Loucy (cell line): ENCODE results near the gene FDXACB1.
A peak's percentile ranks its signal among the peaks of the same experiment; 100 is the strongest.

ENCODE experiments used
- H2AFZ ChIP-seq: fragments of 200-600 bp; sonication (generic); 2 replicates; pipeline ENCODE4 v1.6.0; 2016; ENCODE audit warnings: antibody characterized with exemption, mild to moderate bottlenecking, low read length, moderate library complexity
- H3F3A ChIP-seq: fragments of 200-600 bp; 2 replicates; pipeline ENCODE4 v1.6.0; 2016; ENCODE audit warnings: antibody characterized with exemption, low read depth, mild to moderate bottlenecking
- H3K27me3 ChIP-seq: fragments of 200-600 bp; sonication (generic); 2 replicates; pipeline ENCODE4 v1.6.1; 2014; ENCODE audit warnings: low read length, mild to moderate bottlenecking; ENCODE audit not compliant: insufficient read depth, poor library complexity, severe bottlenecking
- H3K36me3 ChIP-seq: fragments of 200-600 bp; sonication (generic); 2 replicates; pipeline ENCODE4 v1.6.1; 2016; ENCODE audit warnings: low read length; ENCODE audit not compliant: insufficient read depth
- H3K4me1 ChIP-seq: fragments of 200-600 bp; sonication (generic); 2 replicates; pipeline ENCODE4 v1.5.1; 2014; ENCODE audit warnings: low read length, mild to moderate bottlenecking; ENCODE audit not compliant: insufficient read depth, poor library complexity, severe bottlenecking
- H3K4me2 ChIP-seq: fragments of 200-600 bp; sonication (generic); 2 replicates; pipeline ENCODE4 v1.6.0; 2014; ENCODE audit warnings: antibody characterized with exemption, low read length, low read depth, mild to moderate bottlenecking; ENCODE audit not compliant: poor library complexity, severe bottlenecking
- H3K4me3 ChIP-seq: fragments of 200-600 bp; sonication (generic); 2 replicates; pipeline ENCODE4 v1.5.1; 2014; ENCODE audit warnings: low read length, mild to moderate bottlenecking, mixed read lengths; ENCODE audit not compliant: poor library complexity, severe bottlenecking
- H3K79me2 ChIP-seq: fragments of 200-600 bp; sonication (generic); 2 replicates; pipeline ENCODE4 v1.6.1; 2014; ENCODE audit warnings: low read length; ENCODE audit not compliant: insufficient read depth
- H3K9ac ChIP-seq: fragments of 200-600 bp; sonication (generic); 2 replicates; pipeline ENCODE4 v1.6.0; 2014; ENCODE audit warnings: mild to moderate bottlenecking, low read depth, low read length, moderate library complexity; ENCODE audit not compliant: poor library complexity, severe bottlenecking
- H3K9me2 ChIP-seq: fragments of 200-600 bp; sonication (generic); replicated peaks from 2 replicates; pipeline ENCODE4 v1.6.1; 2016; ENCODE audit warnings: low read depth, low read length, mixed read lengths
- H3K9me3 ChIP-seq: fragments of 200-600 bp; sonication (generic); 2 replicates; pipeline ENCODE4 v1.6.1; 2014; ENCODE audit warnings: mild to moderate bottlenecking, antibody characterized with exemption, low read length, low read depth; ENCODE audit not compliant: insufficient read depth
- H4K20me1 ChIP-seq: fragments of 200-600 bp; sonication (generic); 2 replicates; pipeline ENCODE4 v1.6.0; 2014; ENCODE audit warnings: antibody characterized with exemption, low read length, mild to moderate bottlenecking; ENCODE audit not compliant: insufficient read depth, poor library complexity, severe bottlenecking
- CTCF ChIP-seq: fragments of 200-600 bp; sonication (generic); conservative IDR thresholded peaks from 2 replicates; pipeline ENCODE4 v1.5.1; 2014; ENCODE audit warnings: mild to moderate bottlenecking, antibody characterized with exemption, low read length
- EZH2phosphoT487 ChIP-seq: fragments of 200-600 bp; IDR thresholded peaks from 2 replicates; pipeline ENCODE4 v1.6.1; 2018; ENCODE audit warnings: antibody characterized with exemption, mild to moderate bottlenecking, moderate library complexity, borderline replicate concordance

FDXACB1 gene

GRCh38 chr11:111836162-111836561 is 42.8 kb downstream of the FDXACB1 start:
- Histone ChIP-seq H3K36me3 (peaks cover 30% of the 10 kb centered on the region), H3K9me2 (no peaks in the 10 kb centered on the region), H3K79me2 (no peaks in the 10 kb centered on the region), H3K4me2 (peak overlapping the region; percentile 62), H3K9me3 (no peaks in the 10 kb centered on the region), H2AFZ (no peak overlapping the region), H3K27me3 (no peaks in the 10 kb centered on the region), H3K4me1 (peaks cover 26% of the 10 kb centered on the region), H4K20me1 (no peaks in the 10 kb centered on the region), H3K9ac (no peak overlapping the region), H3F3A (peaks cover 4% of the 10 kb centered on the region; the same call in 1 of the 2 replicates), H3K4me3 (no peak overlapping the region)
- TF ChIP-seq CTCF (no peak), EZH2phosphoT487 (no peak)

GRCh38 chr11:111835665-111836064 is 43.3 kb downstream of the FDXACB1 start:
- peaks cover 30% of the 10 kb centered on the region for H3K36me3 ChIP-seq
- no peak overlapping the region for H3K4me3 ChIP-seq
- TF ChIP-seq CTCF (no peak), EZH2phosphoT487 (no peak)

GRCh38 chr11:111834432-111835163 is 44.4 kb downstream of the FDXACB1 start:
- Histone ChIP-seq H3K4me1 (peaks cover 26% of the 10 kb centered on the region), H3K27me3 (no peaks in the 10 kb centered on the region), H3K9ac (no peak overlapping the region), H3K9me3 (no peaks in the 10 kb centered on the region), H4K20me1 (no peaks in the 10 kb centered on the region), H3K79me2 (no peaks in the 10 kb centered on the region), H3K36me3 (peaks cover 21% of the 10 kb centered on the region), H2AFZ (no peak overlapping the region), H3K9me2 (no peaks in the 10 kb centered on the region), H3K4me2 (no peak overlapping the region), H3K4me3 (no peak overlapping the region), H3F3A (peaks cover 4% of the 10 kb centered on the region; the same call in 1 of the 2 replicates)
- TF ChIP-seq CTCF (no peak), EZH2phosphoT487 (no peak)

More at GRCh38 chr11:111835665-111836064, 43.3 kb downstream of the FDXACB1 start:
- H3K27me3 ChIP-seq: no peaks in the 10 kb centered on the region
- H3F3A ChIP-seq: peaks cover 4% of the 10 kb centered on the region; the same call in 1 of the 2 replicates
- H4K20me1 ChIP-seq: no peaks in the 10 kb centered on the region
- H2AFZ ChIP-seq: no peak overlapping the region
- no peaks in the 10 kb centered on the region for H3K79me2 ChIP-seq
- no peak overlapping the region for H3K9ac ChIP-seq
- H3K4me1 ChIP-seq: peaks cover 26% of the 10 kb centered on the region
- no peaks in the 10 kb centered on the region for H3K9me3 ChIP-seq
- H3K9me2 ChIP-seq: no peaks in the 10 kb centered on the region
- peak overlapping the region; percentile 62 for H3K4me2 ChIP-seq
